ENCODE measurements around the gene ITCH.
"Not testable (repeated sequence)": the region's sequence is repeated elsewhere in the genome, so short reads cannot be mapped to it uniquely, and the experiment has no call there.

Gene ITCH

GRCh38 chr20:34337982-34338726 is 24.9 kb upstream of the ITCH start:
- CTCF ChIA-PET, result interaction anchor here (2.7 kb wide), 1 partner anchor 25 kb away, joined by 12 read pairs; no protein-coding TSS in a partner anchor
- DNase-seq (ENCODE audit: extremely low spot score), result no peak
- TF ChIP-seq ARNT (IDR thresholded peaks at IDR 0.05) (no peak), ZNF384 (IDR thresholded peaks at IDR 0.05) (no peak), FOXK2 (IDR thresholded peaks at IDR 0.05) (no peak), BHLHE40 (IDR thresholded peaks at IDR 0.05; ENCODE audit: borderline replicate concordance) (no peak), L3MBTL2 (conservative IDR thresholded peaks at IDR 0.05) (no peak), FOXM1 (IDR thresholded peaks at IDR 0.05; ENCODE audit: borderline replicate concordance) (no peak), NFRKB (IDR thresholded peaks at IDR 0.05) (no peak), TARDBP (IDR thresholded peaks at IDR 0.05) (no peak)
- POLR2A ChIA-PET, result interaction anchor here (3.4 kb wide), 1 partner anchor 25 kb away, joined by 9 read pairs; the partner anchor contains the start of gene ITCH

GRCh38 chr20:34340726-34341125 is 22.3 kb upstream of the ITCH start:
- POLR2A ChIA-PET, result interaction anchor here (3.4 kb wide), 1 partner anchor 22 kb away, joined by 9 read pairs; the partner anchor contains the start of gene ITCH
- DNase-seq (ENCODE audit: extremely low spot score); CTCF ChIA-PET: not testable (repeated sequence)

GRCh38 chr20:34341199-34341598 is 21.9 kb upstream of the ITCH start:
- CTCF ChIA-PET; POLR2A ChIA-PET; DNase-seq (ENCODE audit: extremely low spot score): not testable (repeated sequence)

GRCh38 chr20:34343458-34344211 is 19.4 kb upstream of the ITCH start:
- DNase-seq (ENCODE audit: extremely low spot score), result no peak
- CTCF ChIA-PET, result interaction anchor here (0.7 kb wide), 1 partner anchor 60 kb away, joined by 3 read pairs; no protein-coding TSS in a partner anchor
- POLR2A ChIA-PET, result no interaction called here
- no peak for TF ChIP-seq ZNF384 (IDR thresholded peaks at IDR 0.05)
- TF ChIP-seq LEF1 (IDR thresholded peaks at IDR 0.05; ENCODE audit: borderline replicate concordance), result no peak
- no peak for TF ChIP-seq ARNT (IDR thresholded peaks at IDR 0.05)
- no peak for TF ChIP-seq TARDBP (IDR thresholded peaks at IDR 0.05)
- no peak for TF ChIP-seq NFRKB (IDR thresholded peaks at IDR 0.05)
- no peak for TF ChIP-seq HDGF (IDR thresholded peaks at IDR 0.05; ENCODE audit: borderline replicate concordance)
- no peak for TF ChIP-seq SUZ12 (IDR thresholded peaks at IDR 0.05)
- no peak for TF ChIP-seq CTBP1 (IDR thresholded peaks at IDR 0.05; ENCODE audit: borderline replicate concordance)
- TF ChIP-seq FOXM1 (IDR thresholded peaks at IDR 0.05; ENCODE audit: borderline replicate concordance), result no peak
- no peak for TF ChIP-seq FOXK2 (IDR thresholded peaks at IDR 0.05)
- TF ChIP-seq PKNOX1 (IDR thresholded peaks at IDR 0.05), result no peak
- no peak for TF ChIP-seq BHLHE40 (IDR thresholded peaks at IDR 0.05; ENCODE audit: borderline replicate concordance)
- TF ChIP-seq SP1 (IDR thresholded peaks at IDR 0.05), result no peak
- no peak for TF ChIP-seq FOXA1 (IDR thresholded peaks at IDR 0.05)
- TF ChIP-seq L3MBTL2 (conservative IDR thresholded peaks at IDR 0.05), result no peak
- no peak for TF ChIP-seq ELF4 (IDR thresholded peaks at IDR 0.05)

- ChIA-PET CTCF (interaction anchor here (0.7 kb wide), 1 partner anchor 61 kb away, joined by 3 read pairs; no protein-coding TSS in a partner anchor), POLR2A (no interaction called here)
- no peak for TF ChIP-seq BHLHE40 (IDR thresholded peaks at IDR 0.05; ENCODE audit: borderline replicate concordance)
- no peak for TF ChIP-seq FOXM1 (IDR thresholded peaks at IDR 0.05; ENCODE audit: borderline replicate concordance)
- no peak for TF ChIP-seq NFRKB (IDR thresholded peaks at IDR 0.05)
- TF ChIP-seq L3MBTL2 (conservative IDR thresholded peaks at IDR 0.05), result no peak
- TF ChIP-seq TARDBP (IDR thresholded peaks at IDR 0.05), result no peak
- no peak for TF ChIP-seq ELF4 (IDR thresholded peaks at IDR 0.05)
- TF ChIP-seq ARNT (IDR thresholded peaks at IDR 0.05), result no peak
- no peak for TF ChIP-seq SUZ12 (IDR thresholded peaks at IDR 0.05)
- TF ChIP-seq HDGF (IDR thresholded peaks at IDR 0.05; ENCODE audit: borderline replicate concordance), result no peak
- no peak for TF ChIP-seq ZNF384 (IDR thresholded peaks at IDR 0.05)
- TF ChIP-seq LEF1 (IDR thresholded peaks at IDR 0.05; ENCODE audit: borderline replicate concordance), result no peak
- DNase-seq (ENCODE audit: extremely low spot score), result no peak
These were observed 18.8 kb upstream of the ITCH start for GRCh38 chr20:34344238-34344637.

- CTCF ChIA-PET, result no interaction called here
- POLR2A ChIA-PET, result no interaction called here
- TF ChIP-seq ZNF384 (IDR thresholded peaks at IDR 0.05) (no peak), ARNT (IDR thresholded peaks at IDR 0.05) (no peak), FOXA1 (IDR thresholded peaks at IDR 0.05) (no peak), SUZ12 (IDR thresholded peaks at IDR 0.05) (no peak), LEF1 (IDR thresholded peaks at IDR 0.05; ENCODE audit: borderline replicate concordance) (no peak), SP1 (IDR thresholded peaks at IDR 0.05) (no peak), CTBP1 (IDR thresholded peaks at IDR 0.05; ENCODE audit: borderline replicate concordance) (no peak), FOXK2 (IDR thresholded peaks at IDR 0.05) (no peak), BHLHE40 (IDR thresholded peaks at IDR 0.05; ENCODE audit: borderline replicate concordance) (no peak), ELF4 (IDR thresholded peaks at IDR 0.05) (no peak), PKNOX1 (IDR thresholded peaks at IDR 0.05) (no peak), HDGF (IDR thresholded peaks at IDR 0.05; ENCODE audit: borderline replicate concordance) (no peak), NFRKB (IDR thresholded peaks at IDR 0.05) (no peak), TARDBP (IDR thresholded peaks at IDR 0.05) (no peak), FOXM1 (IDR thresholded peaks at IDR 0.05; ENCODE audit: borderline replicate concordance) (no peak), L3MBTL2 (conservative IDR thresholded peaks at IDR 0.05) (no peak)
- DNase-seq (ENCODE audit: extremely low spot score), result no peak
These were observed 17.7 kb upstream of the ITCH start for GRCh38 chr20:34345402-34345736.

GRCh38 chr20:34345839-34346532 is 17.1 kb upstream of the ITCH start:
- POLR2A ChIA-PET, result not testable (repeated sequence)

GRCh38 chr20:34346533-34346865 is 16.6 kb upstream of the ITCH start:
- POLR2A ChIA-PET; CTCF ChIA-PET; DNase-seq (ENCODE audit: extremely low spot score): not testable (repeated sequence)

More at GRCh38 chr20:34345839-34346532, 17.1 kb upstream of the ITCH start:
- DNase-seq (ENCODE audit: extremely low spot score); CTCF ChIA-PET: not testable (repeated sequence)
